Astrocyte of the spinal cord (primary cell): ENCODE measurements around the gene COA5.

Source experiments
- DNase-seq: peaks from one replicate; pipeline ENCODE4 v3.0.0; 2011; ENCODE audit warnings: low read depth, low spot score
- H3K4me3 ChIP-seq: 2 replicates; pipeline ENCODE4 v1.5.1; 2011; ENCODE audit warnings: low read depth, mild to moderate bottlenecking, low read length, moderate library complexity
- CTCF ChIP-seq: IDR thresholded peaks from 2 replicates; pipeline ENCODE4 v1.5.1; 2012; ENCODE audit warnings: low read depth, mild to moderate bottlenecking, low read length, inconsistent platforms
- in situ Hi-C: cut with HindIII; loops from 2 replicates; pipeline ENCODE4 v1.10.0; 2017; ENCODE audit warnings: low sequenced_read_pairs

COA5 gene

GRCh38 chr2:98570356-98570755, 38.0 kb downstream of the COA5 start:
- DNase-seq = no peak
- TF ChIP-seq CTCF = no peak
- H3K4me3 ChIP-seq = no peak overlapping the region
- in situ Hi-C loops = no loop called here

GRCh38 chr2:98569915-98570314, 38.4 kb downstream of the COA5 start:
- no peak overlapping the region for H3K4me3 ChIP-seq
- no peak for DNase-seq
- in situ Hi-C loops = no loop called here
- no peak for TF ChIP-seq CTCF

GRCh38 chr2:98569197-98569793, 39.0 kb downstream of the COA5 start:
- peak; percentile 89 for TF ChIP-seq CTCF
- H3K4me3 ChIP-seq = no peak overlapping the region
- in situ Hi-C loops = no loop called here
- DNase-seq = no peak

GRCh38 chr2:98568161-98568956, 40.0 kb downstream of the COA5 start:
- H3K4me3 ChIP-seq = no peak overlapping the region
- peak; percentile 12 for DNase-seq
- in situ Hi-C loops = no loop called here
- TF ChIP-seq CTCF = no peak

- H3K4me3 ChIP-seq = no peak overlapping the region
- TF ChIP-seq CTCF = no peak
- in situ Hi-C loops = no loop called here
- DNase-seq = no peak
These were observed 42.4 kb downstream of the COA5 start for GRCh38 chr2:98565941-98566340.

GRCh38 chr2:98565286-98565860, 42.9 kb downstream of the COA5 start:
- H3K4me3 ChIP-seq = no peak overlapping the region
- DNase-seq = no peak
- no peak for TF ChIP-seq CTCF
- in situ Hi-C loops = no loop called here
